T-helper 9 cell (primary cell): Measurements from ENCODE around the gene PLPP3.

ENCODE experiments used
- DNase-seq: peaks from one replicate; pipeline ENCODE4 v3.0.0-alpha.2; 2020

The PLPP3 gene

GRCh38 chr1:56545711-56546110 is 33.7 kb downstream of the PLPP3 start:
- no peak for DNase-seq

- no peak for DNase-seq
These were observed 35.4 kb downstream of the PLPP3 start for GRCh38 chr1:56543783-56544612.

GRCh38 chr1:56542651-56543050 is 36.7 kb downstream of the PLPP3 start:
- DNase-seq = no peak

- no peak for DNase-seq
These were observed 38.0 kb downstream of the PLPP3 start for GRCh38 chr1:56541408-56541807.

- no peak for DNase-seq
These were observed 38.9 kb downstream of the PLPP3 start for GRCh38 chr1:56540467-56540866.

- DNase-seq = no peak
These were observed 39.8 kb downstream of the PLPP3 start for GRCh38 chr1:56539520-56539931.

- no peak for DNase-seq
These were observed 40.8 kb downstream of the PLPP3 start for GRCh38 chr1:56538532-56538931.

- DNase-seq = no peak
These were observed 41.7 kb downstream of the PLPP3 start for GRCh38 chr1:56537660-56538059.

- DNase-seq = no peak
These were observed 43.4 kb downstream of the PLPP3 start for GRCh38 chr1:56535939-56536338.

- no peak for DNase-seq
These were observed 44.0 kb downstream of the PLPP3 start for GRCh38 chr1:56535362-56535761.

- DNase-seq = no peak
These were observed 45.2 kb downstream of the PLPP3 start for GRCh38 chr1:56534130-56534651.

GRCh38 chr1:56533621-56534020 is 45.7 kb downstream of the PLPP3 start:
- no peak for DNase-seq

GRCh38 chr1:56533197-56533596 is 46.2 kb downstream of the PLPP3 start:
- no peak for DNase-seq

- DNase-seq = no peak
These were observed 47.0 kb downstream of the PLPP3 start for GRCh38 chr1:56532350-56532683.

GRCh38 chr1:56531624-56532349 is 47.6 kb downstream of the PLPP3 start:
- DNase-seq = no peak

GRCh38 chr1:56529801-56530200 is 49.6 kb downstream of the PLPP3 start:
- no peak for DNase-seq

- DNase-seq = no peak
These were observed 51.6 kb downstream of the PLPP3 start for GRCh38 chr1:56527548-56528302.

- no peak for DNase-seq
These were observed 52.7 kb downstream of the PLPP3 start for GRCh38 chr1:56526571-56527174.

- no peak for DNase-seq
These were observed 53.8 kb downstream of the PLPP3 start for GRCh38 chr1:56525489-56526041.

- DNase-seq = no peak
These were observed 55.1 kb downstream of the PLPP3 start for GRCh38 chr1:56524263-56524662.

- DNase-seq = no peak
These were observed 56.7 kb downstream of the PLPP3 start for GRCh38 chr1:56522680-56523079.

- no peak for DNase-seq
These were observed 59.3 kb downstream of the PLPP3 start for GRCh38 chr1:56520016-56520601.
